ENCODE data around the gene ZNF362.

The ZNF362 gene

DNA sequence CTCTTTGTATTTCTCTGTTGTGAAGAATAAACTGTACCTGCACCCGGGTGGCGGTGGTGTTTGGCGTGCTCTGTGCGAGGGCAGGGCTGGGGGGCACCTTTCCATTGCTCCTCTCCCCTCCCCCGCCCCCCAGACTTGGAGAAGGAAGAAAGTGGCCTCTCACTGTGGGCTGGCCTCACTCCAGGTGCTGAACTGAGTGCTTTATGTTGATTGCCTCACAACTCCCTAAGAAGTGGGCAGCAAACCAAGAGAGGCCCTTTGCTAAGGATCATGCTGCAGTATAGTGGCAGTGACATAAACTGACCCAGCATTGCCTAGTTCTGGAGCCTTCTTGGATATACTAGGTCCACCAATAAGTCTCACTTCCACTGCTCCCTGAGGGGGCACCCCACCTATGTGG lies 44.4 kb downstream of the ZNF362 start:
- TF ChIP-seq CTCF (conservative IDR thresholded peaks at IDR 0.05) (no peak), ZFX (IDR thresholded peaks at IDR 0.05) (no peak)

GRCh38 chr1:33301273-33301984 lies 45.1 kb downstream of the ZNF362 start:
- H3K27ac ChIP-seq = no peak overlapping the region
- TF ChIP-seq ZFX (IDR thresholded peaks at IDR 0.05) (no peak), CTCF (conservative IDR thresholded peaks at IDR 0.05) (no peak)

More for the DNA sequence above, 44.4 kb downstream of the ZNF362 start:
- no peak overlapping the region for H3K27ac ChIP-seq

- H3K27ac ChIP-seq = no peak overlapping the region
These were observed 46.0 kb downstream of the ZNF362 start for GRCh38 chr1:33302325-33302724.

GRCh38 chr1:33305016-33305415 lies 48.7 kb downstream of the ZNF362 start:
- TF ChIP-seq ZFX (IDR thresholded peaks at IDR 0.05) (no peak), CTCF (conservative IDR thresholded peaks at IDR 0.05) (no peak)
- no peak overlapping the region for H3K27ac ChIP-seq

More at GRCh38 chr1:33302325-33302724, 46.0 kb downstream of the ZNF362 start:
- no peak for TF ChIP-seq CTCF (conservative IDR thresholded peaks at IDR 0.05)
- no peak for TF ChIP-seq ZFX (IDR thresholded peaks at IDR 0.05)

DNA sequence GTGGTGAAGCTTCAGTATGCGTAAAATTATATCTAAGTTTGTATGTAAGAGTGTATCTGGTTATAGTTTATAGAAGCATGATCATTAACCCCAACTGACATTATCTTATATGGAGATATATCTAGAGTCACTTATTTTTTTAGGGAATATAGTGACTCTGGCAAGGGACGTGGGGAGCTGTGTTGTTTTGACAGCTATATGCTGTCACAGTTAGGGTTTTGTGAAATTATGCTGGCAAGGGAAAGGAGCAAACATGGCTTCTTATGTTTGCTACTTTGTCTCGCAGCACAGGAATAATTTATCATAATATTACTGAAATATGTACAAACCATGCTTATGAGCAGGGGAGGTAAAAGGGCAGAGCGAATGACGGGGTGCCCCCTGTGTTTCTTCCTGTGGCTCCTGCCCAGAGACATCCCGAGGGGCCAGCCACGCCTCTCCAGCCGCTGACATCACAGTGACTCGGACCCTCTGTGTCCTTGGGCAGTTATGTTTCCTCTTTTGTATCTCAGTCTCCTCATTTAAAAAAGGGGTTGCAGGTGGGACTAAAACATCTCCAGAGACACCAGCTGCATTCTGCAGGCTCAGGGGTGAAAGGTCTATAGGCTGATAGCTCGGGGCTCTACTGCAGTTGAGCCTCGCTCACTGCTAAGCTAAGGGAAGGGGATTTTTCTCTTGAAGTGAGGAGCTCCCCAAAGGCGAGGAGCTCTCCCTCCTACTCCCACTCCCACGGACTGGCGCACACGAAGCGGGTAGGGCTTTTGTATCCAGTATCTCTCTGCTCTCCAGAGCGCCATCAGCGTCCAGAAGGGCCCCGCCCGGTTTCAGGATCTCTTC lies 49.7 kb downstream of the ZNF362 start:
- no peak for TF ChIP-seq CTCF (conservative IDR thresholded peaks at IDR 0.05)
- no peak for TF ChIP-seq ZFX (IDR thresholded peaks at IDR 0.05)

GRCh38 chr1:33306653-33307493 lies 50.6 kb downstream of the ZNF362 start:
- no peak overlapping the region for H3K27ac ChIP-seq
- TF ChIP-seq CTCF (conservative IDR thresholded peaks at IDR 0.05) (no peak), ZFX (IDR thresholded peaks at IDR 0.05) (no peak)

More for the DNA sequence above, 49.7 kb downstream of the ZNF362 start:
- no peak overlapping the region for H3K27ac ChIP-seq
